ENCODE data around the gene WLS.
A peak's percentile ranks its signal among the peaks of the same experiment; 100 is the strongest.

Gene WLS

GRCh38 chr1:68113966-68114365 is 118.4 kb downstream of the WLS start:
- ATAC-seq = no peak
- no peak for TF ChIP-seq CREB5 (CRISPR knock-in tag; IDR thresholded peaks at IDR 0.05; ENCODE audit: low read depth)
- no peak for TF ChIP-seq ZNF8 (CRISPR knock-in tag; IDR thresholded peaks at IDR 0.05)
- TF ChIP-seq BACH2 (CRISPR knock-in tag; IDR thresholded peaks at IDR 0.05; ENCODE audit: borderline replicate concordance) = no peak
- no peak for TF ChIP-seq ARNTL (CRISPR knock-in tag; IDR thresholded peaks at IDR 0.05; ENCODE audit: borderline replicate concordance, low read depth)

- TF ChIP-seq ZNF70 (CRISPR knock-in tag; IDR thresholded peaks at IDR 0.05) (no peak), POU6F1 (CRISPR knock-in tag; IDR thresholded peaks at IDR 0.05; ENCODE audit: borderline replicate concordance, low read depth) (no peak), ESRRG (CRISPR knock-in tag; IDR thresholded peaks at IDR 0.05) (no peak), TCF4 (CRISPR knock-in tag; IDR thresholded peaks at IDR 0.05; ENCODE audit: borderline replicate concordance) (no peak), CSDC2 (CRISPR knock-in tag; IDR thresholded peaks at IDR 0.05) (no peak), CREB5 (CRISPR knock-in tag; IDR thresholded peaks at IDR 0.05; ENCODE audit: low read depth) (no peak), BACH2 (CRISPR knock-in tag; IDR thresholded peaks at IDR 0.05; ENCODE audit: borderline replicate concordance) (no peak), ZFP3 (CRISPR knock-in tag; IDR thresholded peaks at IDR 0.05) (no peak)
- ATAC-seq = peak; percentile 75
These were observed 119.5 kb downstream of the WLS start for GRCh38 chr1:68112835-68113243.

- ATAC-seq = peak; percentile 91
These were observed 120.5 kb downstream of the WLS start for GRCh38 chr1:68111519-68112436.

More at GRCh38 chr1:68111519-68112436, 120.5 kb downstream of the WLS start:
- no peak for TF ChIP-seq POU6F1 (CRISPR knock-in tag; IDR thresholded peaks at IDR 0.05; ENCODE audit: borderline replicate concordance, low read depth)
- TF ChIP-seq ESRRG (CRISPR knock-in tag; IDR thresholded peaks at IDR 0.05) = no peak
- TF ChIP-seq TOX (CRISPR knock-in tag; IDR thresholded peaks at IDR 0.05; ENCODE audit: borderline replicate concordance) = no peak
- no peak for TF ChIP-seq OSR1 (CRISPR knock-in tag; IDR thresholded peaks at IDR 0.05)
- no peak for TF ChIP-seq ZNF70 (CRISPR knock-in tag; IDR thresholded peaks at IDR 0.05)
- TF ChIP-seq ZFP30 (CRISPR knock-in tag; IDR thresholded peaks at IDR 0.05) = no peak
- TF ChIP-seq ZNF565 (CRISPR knock-in tag; conservative IDR thresholded peaks at IDR 0.05; ENCODE audit: low read depth) = no peak
- no peak for TF ChIP-seq RARB (CRISPR knock-in tag; IDR thresholded peaks at IDR 0.05)
- no peak for TF ChIP-seq TCF4 (CRISPR knock-in tag; IDR thresholded peaks at IDR 0.05; ENCODE audit: borderline replicate concordance)
- TF ChIP-seq SNAI2 (CRISPR knock-in tag; IDR thresholded peaks at IDR 0.05) = no peak
- no peak for TF ChIP-seq BACH2 (CRISPR knock-in tag; IDR thresholded peaks at IDR 0.05; ENCODE audit: borderline replicate concordance)
- no peak for TF ChIP-seq ZC3H10 (CRISPR knock-in tag; IDR thresholded peaks at IDR 0.05)
- no peak for TF ChIP-seq PATZ1 (CRISPR knock-in tag; IDR thresholded peaks at IDR 0.05; ENCODE audit: borderline replicate concordance)
- TF ChIP-seq ZFP3 (CRISPR knock-in tag; IDR thresholded peaks at IDR 0.05) = no peak
